ENCODE data around the gene NR2C1.

The NR2C1 gene

GRCh38 chr12:95077341-95077740 lies 3.9 kb upstream of the NR2C1 start:
- H3K79me2 ChIP-seq (ENCODE audit: insufficient read depth, low read length) = peaks cover 9% of the 10 kb centered on the region
- H3F3A ChIP-seq (ENCODE audit: insufficient read depth) = no peaks in the 10 kb centered on the region
- no peaks in the 10 kb centered on the region for H3K27me3 ChIP-seq (ENCODE audit: low read length)
- H3K4me3 ChIP-seq (ENCODE audit: insufficient read depth, low read length, poor library complexity, severe bottlenecking) = no peak overlapping the region
- H2AFZ ChIP-seq (ENCODE audit: low read depth, low read length, severe bottlenecking) = no peak overlapping the region
- no peaks in the 10 kb centered on the region for H4K20me1 ChIP-seq (ENCODE audit: low read depth, low read length)
- no peak overlapping the region for H3K9ac ChIP-seq (ENCODE audit: low read length)
- H3K4me2 ChIP-seq (ENCODE audit: low read depth, low read length, poor library complexity, severe bottlenecking) = no peak overlapping the region
- no peak overlapping the region for H3K27ac ChIP-seq (ENCODE audit: low read depth, low read length)
- no peaks in the 10 kb centered on the region for H3K9me2 ChIP-seq (replicated peaks; ENCODE audit: insufficient read depth, low read length)
- H3K9me3 ChIP-seq (ENCODE audit: insufficient read depth, low read length) = no peaks in the 10 kb centered on the region
- H3K36me3 ChIP-seq (ENCODE audit: low read length) = no peaks in the 10 kb centered on the region
- no peak for TF ChIP-seq CTCF (IDR thresholded peaks at IDR 0.05; ENCODE audit: insufficient read depth, low read length, poor library complexity, severe bottlenecking)
- TF ChIP-seq EZH2phosphoT487 (conservative IDR thresholded peaks at IDR 0.05; ENCODE audit: low read length) = no peak

- Histone ChIP-seq H2AFZ (ENCODE audit: low read depth, low read length, severe bottlenecking) (no peak overlapping the region), H3K9me3 (ENCODE audit: insufficient read depth, low read length) (no peaks in the 10 kb centered on the region), H3K9ac (ENCODE audit: low read length) (no peak overlapping the region), H4K20me1 (ENCODE audit: low read depth, low read length) (no peaks in the 10 kb centered on the region), H3K4me3 (ENCODE audit: insufficient read depth, low read length, poor library complexity, severe bottlenecking) (no peak overlapping the region), H3F3A (ENCODE audit: insufficient read depth) (no peaks in the 10 kb centered on the region), H3K4me2 (ENCODE audit: low read depth, low read length, poor library complexity, severe bottlenecking) (no peak overlapping the region), H3K27ac (ENCODE audit: low read depth, low read length) (no peak overlapping the region), H3K36me3 (ENCODE audit: low read length) (no peaks in the 10 kb centered on the region), H3K9me2 (replicated peaks; ENCODE audit: insufficient read depth, low read length) (no peaks in the 10 kb centered on the region), H3K79me2 (ENCODE audit: insufficient read depth, low read length) (peaks cover 34% of the 10 kb centered on the region), H3K27me3 (ENCODE audit: low read length) (no peaks in the 10 kb centered on the region)
- TF ChIP-seq EZH2phosphoT487 (conservative IDR thresholded peaks at IDR 0.05; ENCODE audit: low read length) (no peak), CTCF (IDR thresholded peaks at IDR 0.05; ENCODE audit: insufficient read depth, low read length, poor library complexity, severe bottlenecking) (no peak)
These were observed 1.3 kb upstream of the NR2C1 start for GRCh38 chr12:95074766-95075165.

- no peak overlapping the region for H3K4me3 ChIP-seq (ENCODE audit: insufficient read depth, low read length, poor library complexity, severe bottlenecking)
- no peaks in the 10 kb centered on the region for H3K9me3 ChIP-seq (ENCODE audit: insufficient read depth, low read length)
- H3K4me2 ChIP-seq (ENCODE audit: low read depth, low read length, poor library complexity, severe bottlenecking) = peak overlapping the region; percentile 49
- peaks cover 42% of the 10 kb centered on the region for H3K79me2 ChIP-seq (ENCODE audit: insufficient read depth, low read length)
- no peaks in the 10 kb centered on the region for H3K36me3 ChIP-seq (ENCODE audit: low read length)
- H3K9me2 ChIP-seq (replicated peaks; ENCODE audit: insufficient read depth, low read length) = no peaks in the 10 kb centered on the region
- H3K27ac ChIP-seq (ENCODE audit: low read depth, low read length) = no peak overlapping the region
- peak overlapping the region; percentile 77 for H2AFZ ChIP-seq (ENCODE audit: low read depth, low read length, severe bottlenecking)
- H3K9ac ChIP-seq (ENCODE audit: low read length) = peak overlapping the region; percentile 81
- no peaks in the 10 kb centered on the region for H3K27me3 ChIP-seq (ENCODE audit: low read length)
- no peaks in the 10 kb centered on the region; the same call in 1 of the 2 replicates for H3F3A ChIP-seq (ENCODE audit: insufficient read depth)
- H4K20me1 ChIP-seq (ENCODE audit: low read depth, low read length) = no peaks in the 10 kb centered on the region
- TF ChIP-seq EZH2phosphoT487 (conservative IDR thresholded peaks at IDR 0.05; ENCODE audit: low read length) = no peak
- TF ChIP-seq CTCF (IDR thresholded peaks at IDR 0.05; ENCODE audit: insufficient read depth, low read length, poor library complexity, severe bottlenecking) = peak; percentile 87
These were observed 491 bp upstream of the NR2C1 start for GRCh38 chr12:95073698-95074520.
